Measurements from ENCODE around the gene RHOU. TPM values are rescaled to one million over a fixed set of nuclear protein-coding genes. Genes with fewer than 3 reads are reported as not detected.

The RHOU gene
- total RNA-seq, 1 experiment from 2014 or later, result 0.26 TPM

DNA sequence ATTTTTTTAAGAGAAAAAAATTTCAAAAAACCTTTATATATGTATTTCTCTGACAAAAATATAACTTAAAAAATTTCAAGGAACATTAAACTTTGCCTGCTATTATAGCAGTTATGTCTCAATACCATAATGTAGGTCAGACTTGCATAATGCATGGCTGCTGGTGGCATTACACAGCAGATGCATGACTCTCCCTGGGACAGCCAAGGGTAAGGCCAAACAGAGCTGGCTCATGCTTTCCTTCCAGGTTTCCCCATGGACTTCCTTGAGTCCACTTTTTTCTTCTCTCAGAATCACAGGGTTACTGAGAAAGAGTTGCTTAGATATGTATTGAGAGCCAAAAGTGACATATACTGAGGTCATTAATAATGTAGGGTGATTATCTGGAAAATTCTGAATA lies 43.7 kb downstream of the RHOU start:
- BruUV-seq (replicated peaks), result no TSS peak
- Histone ChIP-seq H3K9ac (ENCODE audit: low read length) (no peak overlapping the region), H3K4me3 (ENCODE audit: low read length) (no peak overlapping the region), H4K20me1 (ENCODE audit: low read length) (no peaks in the 10 kb centered on the region), H3K79me2 (ENCODE audit: low read length) (no peaks in the 10 kb centered on the region), H2AFZ (ENCODE audit: low read length) (no peak overlapping the region), H3K27me3 (ENCODE audit: low read length) (peaks cover 31% of the 10 kb centered on the region), H3K36me3 (ENCODE audit: low read depth, low read length) (no peaks in the 10 kb centered on the region), H3K9me2 (replicated peaks; ENCODE audit: low read length) (no peaks in the 10 kb centered on the region), H3K4me1 (ENCODE audit: insufficient read depth, low read length) (no peaks in the 10 kb centered on the region), H3F3A (ENCODE audit: low read length, unreplicated experiment) (no peaks in the 10 kb centered on the region), H3K27ac (ENCODE audit: low read length) (no peak overlapping the region), H3K9me3 (ENCODE audit: low read length) (no peaks in the 10 kb centered on the region), H3K4me2 (ENCODE audit: low read length) (no peak overlapping the region)
- intact Hi-C loops (cut with micrococcal nuclease), result no loop called here
- no peak for DNase-seq
- CTCF ChIA-PET, result no interaction called here
- no peak for ATAC-seq
- POLR2A ChIA-PET (ENCODE audit: unreplicated experiment), result no interaction called here
- TF ChIP-seq EZH2 (IDR thresholded peaks at IDR 0.05; ENCODE audit: low read length, unreplicated experiment), result no peak
- TF ChIP-seq, protein P1, sequence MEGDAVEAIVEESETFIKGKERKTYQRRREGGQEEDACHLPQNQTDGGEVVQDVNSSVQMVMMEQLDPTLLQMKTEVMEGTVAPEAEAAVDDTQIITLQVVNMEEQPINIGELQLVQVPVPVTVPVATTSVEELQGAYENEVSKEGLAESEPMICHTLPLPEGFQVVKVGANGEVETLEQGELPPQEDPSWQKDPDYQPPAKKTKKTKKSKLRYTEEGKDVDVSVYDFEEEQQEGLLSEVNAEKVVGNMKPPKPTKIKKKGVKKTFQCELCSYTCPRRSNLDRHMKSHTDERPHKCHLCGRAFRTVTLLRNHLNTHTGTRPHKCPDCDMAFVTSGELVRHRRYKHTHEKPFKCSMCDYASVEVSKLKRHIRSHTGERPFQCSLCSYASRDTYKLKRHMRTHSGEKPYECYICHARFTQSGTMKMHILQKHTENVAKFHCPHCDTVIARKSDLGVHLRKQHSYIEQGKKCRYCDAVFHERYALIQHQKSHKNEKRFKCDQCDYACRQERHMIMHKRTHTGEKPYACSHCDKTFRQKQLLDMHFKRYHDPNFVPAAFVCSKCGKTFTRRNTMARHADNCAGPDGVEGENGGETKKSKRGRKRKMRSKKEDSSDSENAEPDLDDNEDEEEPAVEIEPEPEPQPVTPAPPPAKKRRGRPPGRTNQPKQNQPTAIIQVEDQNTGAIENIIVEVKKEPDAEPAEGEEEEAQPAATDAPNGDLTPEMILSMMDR (conservative IDR thresholded peaks at IDR 0.05; ENCODE audit: low read depth, low read length), result no peak
- no peak for TF ChIP-seq EZH2phosphoT487 (IDR thresholded peaks at IDR 0.05; ENCODE audit: borderline replicate concordance, low read length)

DNA sequence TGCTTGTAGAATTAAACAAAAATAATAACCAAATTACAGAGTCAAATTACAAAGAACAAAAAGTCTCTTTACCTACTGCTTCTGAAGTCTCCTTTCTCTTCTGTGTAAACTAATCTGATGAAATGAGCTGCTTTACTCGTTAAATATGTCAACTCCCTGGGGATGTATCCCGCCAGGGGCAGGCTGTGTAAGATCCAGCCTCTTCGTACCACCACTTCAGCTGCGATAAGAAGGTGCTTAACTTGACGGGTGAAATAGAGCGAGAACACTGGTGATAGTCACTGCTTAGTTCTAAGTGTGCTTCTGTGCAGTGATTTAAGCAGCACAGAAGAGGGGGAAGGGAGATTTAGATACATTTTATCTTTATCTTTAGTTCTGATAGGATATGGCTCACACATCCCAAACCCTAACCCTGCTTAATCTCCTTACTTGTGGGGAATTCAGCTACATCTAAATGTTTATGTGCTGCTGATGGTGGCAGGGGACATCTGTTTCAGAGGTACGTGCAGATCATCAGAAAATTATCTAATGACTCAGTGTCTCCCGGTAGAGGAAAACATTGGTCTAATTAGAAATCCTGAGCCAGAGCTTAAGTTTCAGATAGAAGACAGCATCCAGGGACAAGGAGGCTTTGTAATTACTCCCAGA lies 46.0 kb downstream of the RHOU start:
- Histone ChIP-seq H3K4me1 (ENCODE audit: insufficient read depth, low read length) (no peaks in the 10 kb centered on the region), H3K27ac (ENCODE audit: low read length) (no peak overlapping the region), H3K79me2 (ENCODE audit: low read length) (no peaks in the 10 kb centered on the region), H3K9me2 (replicated peaks; ENCODE audit: low read length) (no peaks in the 10 kb centered on the region), H3K9ac (ENCODE audit: low read length) (no peak overlapping the region), H3K27me3 (ENCODE audit: low read length) (peaks cover 36% of the 10 kb centered on the region), H3K4me2 (ENCODE audit: low read length) (no peak overlapping the region), H4K20me1 (ENCODE audit: low read length) (no peaks in the 10 kb centered on the region), H3K36me3 (ENCODE audit: low read depth, low read length) (no peaks in the 10 kb centered on the region), H3F3A (ENCODE audit: low read length, unreplicated experiment) (no peaks in the 10 kb centered on the region), H3K9me3 (ENCODE audit: low read length) (no peaks in the 10 kb centered on the region), H2AFZ (ENCODE audit: low read length) (no peak overlapping the region), H3K4me3 (ENCODE audit: low read length) (no peak overlapping the region)
- ATAC-seq, result peak; percentile 31
- no TSS peak for BruUV-seq (replicated peaks)
- ChIA-PET CTCF (no interaction called here), POLR2A (ENCODE audit: unreplicated experiment) (no interaction called here)
- DNase-seq, result no peak
- intact Hi-C loops (cut with micrococcal nuclease), result no loop called here
- TF ChIP-seq, protein P1 (conservative IDR thresholded peaks at IDR 0.05; ENCODE audit: low read depth, low read length), result no peak
- TF ChIP-seq EZH2phosphoT487 (IDR thresholded peaks at IDR 0.05; ENCODE audit: borderline replicate concordance, low read length) (no peak), EZH2 (IDR thresholded peaks at IDR 0.05; ENCODE audit: low read length, unreplicated experiment) (no peak)

DNA sequence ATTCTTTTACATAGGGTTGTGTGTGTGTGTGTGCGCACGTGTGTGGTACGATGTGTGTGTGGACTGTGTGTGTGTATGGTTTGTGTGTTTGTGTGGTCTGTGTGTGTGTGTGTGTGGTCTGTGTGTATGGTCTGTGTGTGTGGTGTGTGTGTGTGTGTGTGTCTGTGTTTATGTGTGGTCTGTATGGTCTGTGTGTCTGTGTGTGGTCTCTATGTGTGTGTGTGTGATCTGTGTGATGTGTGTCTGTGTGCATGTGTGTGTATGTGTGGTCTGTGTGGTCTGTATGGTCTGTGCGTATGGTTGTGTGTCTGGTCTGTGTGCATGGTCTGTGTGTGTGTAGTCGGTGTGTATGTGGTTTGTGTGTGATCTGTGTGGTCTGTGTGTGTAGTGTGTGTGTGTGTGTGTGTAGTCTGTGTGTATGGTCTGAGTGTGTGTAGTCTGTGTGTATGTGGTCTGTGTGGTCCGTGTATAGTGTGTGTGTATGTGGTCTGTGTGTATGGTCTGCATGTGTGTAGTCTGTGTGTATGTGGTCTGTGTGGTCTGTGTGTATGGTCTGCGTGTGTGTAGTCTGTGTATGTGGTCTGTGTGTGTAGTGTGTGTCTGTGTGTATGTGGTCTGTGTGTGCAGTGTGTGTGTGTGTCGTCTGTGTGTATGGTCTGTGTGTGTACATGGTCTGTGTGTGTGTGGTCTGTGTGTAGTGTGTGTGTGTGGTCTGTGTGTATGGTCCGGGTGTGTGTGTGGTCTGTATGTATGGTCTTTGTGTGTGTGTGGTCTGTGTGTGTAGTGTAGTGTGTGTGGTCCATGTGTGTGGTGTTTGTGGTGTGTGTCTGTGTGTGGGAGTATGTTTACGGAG lies 46.8 kb downstream of the RHOU start:
- Histone ChIP-seq H3K36me3 (ENCODE audit: low read depth, low read length) (no peaks in the 10 kb centered on the region), H2AFZ (ENCODE audit: low read length) (no peak overlapping the region), H3K9ac (ENCODE audit: low read length) (no peak overlapping the region), H3K4me1 (ENCODE audit: insufficient read depth, low read length) (no peaks in the 10 kb centered on the region), H3F3A (ENCODE audit: low read length, unreplicated experiment) (no peaks in the 10 kb centered on the region), H3K9me2 (replicated peaks; ENCODE audit: low read length) (no peaks in the 10 kb centered on the region), H3K27me3 (ENCODE audit: low read length) (peaks cover 39% of the 10 kb centered on the region), H3K79me2 (ENCODE audit: low read length) (no peaks in the 10 kb centered on the region), H3K27ac (ENCODE audit: low read length) (no peak overlapping the region), H3K4me2 (ENCODE audit: low read length) (no peak overlapping the region), H3K9me3 (ENCODE audit: low read length) (no peaks in the 10 kb centered on the region), H3K4me3 (ENCODE audit: low read length) (no peak overlapping the region), H4K20me1 (ENCODE audit: low read length) (no peaks in the 10 kb centered on the region)
- no peak for ATAC-seq
- no TSS peak for BruUV-seq (replicated peaks)
- ChIA-PET POLR2A (ENCODE audit: unreplicated experiment) (no interaction called here), CTCF (no interaction called here)
- no peak for DNase-seq
- no peak for TF ChIP-seq EZH2phosphoT487 (IDR thresholded peaks at IDR 0.05; ENCODE audit: borderline replicate concordance, low read length)
- TF ChIP-seq, protein P1 (conservative IDR thresholded peaks at IDR 0.05; ENCODE audit: low read depth, low read length), result no peak
- no peak for TF ChIP-seq EZH2 (IDR thresholded peaks at IDR 0.05; ENCODE audit: low read length, unreplicated experiment)
- intact Hi-C loops (cut with micrococcal nuclease), result no loop called here

All from PC-3 (cell line).